CD8-positive, alpha-beta memory T cell (primary cell): Measurements from ENCODE around the gene SLMAP. TPM values are rescaled to one million over a fixed set of nuclear protein-coding genes. Genes with fewer than 3 reads are reported as not detected.

ENCODE experiments used
- CTCF ChIA-PET: fragments of 350-600 bp; sonication (Branson Sonifier 250); formaldehyde crosslinking; loops from one replicate; lab custom pipeline; 2021; ENCODE audit warnings: antibody characterized with exemption; lab: Charles Lee
- POLR2A ChIA-PET: fragments of 350-600 bp; sonication (Branson Sonifier 250); formaldehyde crosslinking; loops from one replicate; lab custom pipeline; 2021; ENCODE audit warnings: antibody characterized with exemption; lab: Charles Lee
- DNase-seq, 5 donors: peaks; one replicate each; pipeline versions ENCODE4 v3.0.0 to v3.0.0-alpha.2; 2020 to 2022; ENCODE audit warnings: mixed read lengths in 1 of 5
- H3K27ac ChIP-seq: one replicate; pipeline ENCODE4 v1.7.0; 2013; ENCODE audit warnings: low read depth, mild to moderate bottlenecking, low read length, moderate library complexity
- H3K27me3 ChIP-seq: 2 replicates; pipeline ENCODE4 v1.7.0; 2013; ENCODE audit warnings: low read length, mild to moderate bottlenecking; ENCODE audit not compliant: insufficient read depth, poor library complexity, severe bottlenecking
- H3K36me3 ChIP-seq: 2 replicates; pipeline ENCODE4 v1.7.0; 2013; ENCODE audit warnings: mild to moderate bottlenecking, low read length, moderate library complexity; ENCODE audit not compliant: insufficient read depth
- H3K4me1 ChIP-seq: 2 replicates; pipeline ENCODE4 v1.7.0; 2013; ENCODE audit warnings: mild to moderate bottlenecking, low read length, moderate library complexity; ENCODE audit not compliant: insufficient read depth
- H3K4me3 ChIP-seq: 2 replicates; pipeline ENCODE4 v1.7.0; 2013; ENCODE audit warnings: mild to moderate bottlenecking, low read length
- H3K9me3 ChIP-seq: 2 replicates; pipeline ENCODE4 v1.7.0; 2013; ENCODE audit warnings: mild to moderate bottlenecking, low read length
- H3K27ac Mint-ChIP-seq, 8 donors: one replicate each; pipeline ENCODE4 v1.8.0; 2020 to 2021; ENCODE audit warnings: mixed read lengths in 8 of 8, mild to moderate bottlenecking in 6 of 8, inconsistent platforms in 3 of 8, moderate library complexity in 3 of 8
- H3K27me3 Mint-ChIP-seq, 2 donors: one replicate each; pipeline ENCODE4 v1.8.0; 2020 to 2021; ENCODE audit warnings: mixed read lengths in 2 of 2, mild to moderate bottlenecking in 1 of 2, moderate library complexity in 1 of 2
- H3K36me3 Mint-ChIP-seq, 3 donors: one replicate each; pipeline ENCODE4 v1.8.0; 2020 to 2021; ENCODE audit warnings: mixed read lengths in 3 of 3, inconsistent platforms in 1 of 3, mild to moderate bottlenecking in 1 of 3
- H3K4me1 Mint-ChIP-seq, 3 donors: one replicate each; pipeline ENCODE4 v1.8.0; 2020 to 2021; ENCODE audit warnings: mixed read lengths in 3 of 3, inconsistent platforms in 1 of 3, mild to moderate bottlenecking in 1 of 3
- H3K4me3 Mint-ChIP-seq, 7 donors: one replicate each; pipeline ENCODE4 v1.8.0; 2020 to 2021; ENCODE audit warnings: mixed read lengths in 7 of 7, mild to moderate bottlenecking in 6 of 7, moderate library complexity in 4 of 7, inconsistent platforms in 2 of 7
- H3K9me3 Mint-ChIP-seq, 5 donors: one replicate each; pipeline ENCODE4 v1.8.0; 2020 to 2022; ENCODE audit warnings: mixed read lengths in 5 of 5, mild to moderate bottlenecking in 3 of 5, moderate library complexity in 2 of 5, inconsistent platforms in 1 of 5
- polyA plus RNA-seq: library from polyadenylated mRNA; unstranded; fragments of 300-500 nt; fragmentation: Illumina TruSeq; gene quantifications from one replicate; pipeline ENCODE4 v1.2.3, GENCODE V29; 2021
- total RNA-seq, 2 experiments: library from RNA; stranded (reverse); gene quantifications; one replicate each; pipeline ENCODE4 v1.2.3, GENCODE V29; 2021

SLMAP gene
- total and polyA plus RNA-seq, 3 experiments from 2014 or later: 26.7 to 57.8 (median 55.8) TPM

DNA sequence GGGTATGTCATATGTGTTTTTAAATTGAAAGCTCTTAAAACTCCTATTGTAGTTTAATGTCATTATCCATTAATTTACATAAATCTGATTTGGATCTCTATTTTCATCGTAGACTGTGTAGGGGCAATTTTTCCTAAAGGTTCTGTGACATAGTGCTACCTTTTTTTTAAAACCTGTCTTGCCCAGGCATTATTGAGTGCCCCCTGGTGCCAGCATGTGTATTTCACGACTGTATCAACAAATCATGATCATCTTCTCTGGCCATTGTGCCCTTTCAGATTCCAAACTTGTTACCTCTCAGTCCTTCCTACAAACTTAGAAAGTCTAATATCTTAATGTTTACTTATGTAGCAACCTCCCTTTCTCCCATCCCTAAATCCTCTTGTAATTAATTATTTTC, 154.9 kb downstream of the SLMAP start:
- H3K27me3 ChIP-seq: no peaks in the 10 kb centered on the region
- H3K9me3 Mint-ChIP-seq: no peaks in the 10 kb centered on the region
- H3K4me1 ChIP-seq: no peaks in the 10 kb centered on the region
- no peak overlapping the region for H3K27ac Mint-ChIP-seq
- POLR2A ChIA-PET: no interaction called here
- H3K27me3 Mint-ChIP-seq: no peaks in the 10 kb centered on the region
- H3K27ac ChIP-seq: no peak overlapping the region
- H3K9me3 ChIP-seq: no peaks in the 10 kb centered on the region
- H3K36me3 Mint-ChIP-seq: peaks cover 5 to 66% (median 22%) of the 10 kb centered on the region in 3 donors
- peak in 3 of 5 donors; percentile 1 to 7 (median 5) for DNase-seq
- H3K4me3 Mint-ChIP-seq: no peak overlapping the region
- H3K4me1 Mint-ChIP-seq: no peaks in the 10 kb centered on the region
- no peak overlapping the region for H3K4me3 ChIP-seq
- no peaks in the 10 kb centered on the region for H3K36me3 ChIP-seq
- CTCF ChIA-PET: interaction anchor here (1.1 to 1.6 kb wide), 2 partner anchors 21 to 515 kb away, joined by 3 read pairs; no protein-coding TSS in a partner anchor

DNA sequence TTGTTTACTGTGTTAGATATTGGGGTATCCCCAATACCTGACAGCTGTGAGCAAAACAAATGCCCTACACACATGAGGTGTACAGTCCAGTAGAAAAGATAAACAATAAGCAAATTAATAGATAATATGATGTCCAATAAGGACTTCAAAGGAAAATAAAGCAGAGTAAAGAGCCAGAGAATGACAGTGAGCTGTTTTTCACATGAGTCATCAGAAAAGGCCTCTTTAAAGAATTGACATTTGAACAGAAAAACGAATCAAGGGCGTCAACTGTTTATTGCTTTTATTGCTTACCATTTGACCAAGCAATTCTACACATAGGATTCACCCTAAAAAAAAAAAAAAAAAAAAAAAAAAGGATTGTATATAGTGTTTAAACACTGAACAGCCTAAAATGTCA, 155.5 kb downstream of the SLMAP start:
- no peaks in the 10 kb centered on the region for H3K27me3 ChIP-seq
- no peaks in the 10 kb centered on the region for H3K4me1 Mint-ChIP-seq
- no peaks in the 10 kb centered on the region for H3K4me1 ChIP-seq
- H3K9me3 Mint-ChIP-seq: no peaks in the 10 kb centered on the region
- CTCF ChIA-PET: no interaction called here
- POLR2A ChIA-PET: no interaction called here
- peaks cover 11 to 72% (median 27%) of the 10 kb centered on the region in 3 donors for H3K36me3 Mint-ChIP-seq
- H3K27ac Mint-ChIP-seq: no peak overlapping the region
- no peaks in the 10 kb centered on the region for H3K9me3 ChIP-seq
- no peak overlapping the region for H3K4me3 ChIP-seq
- H3K27ac ChIP-seq: no peak overlapping the region
- no peaks in the 10 kb centered on the region for H3K27me3 Mint-ChIP-seq
- H3K4me3 Mint-ChIP-seq: no peak overlapping the region
- H3K36me3 ChIP-seq: no peaks in the 10 kb centered on the region
- no peak for DNase-seq

DNA sequence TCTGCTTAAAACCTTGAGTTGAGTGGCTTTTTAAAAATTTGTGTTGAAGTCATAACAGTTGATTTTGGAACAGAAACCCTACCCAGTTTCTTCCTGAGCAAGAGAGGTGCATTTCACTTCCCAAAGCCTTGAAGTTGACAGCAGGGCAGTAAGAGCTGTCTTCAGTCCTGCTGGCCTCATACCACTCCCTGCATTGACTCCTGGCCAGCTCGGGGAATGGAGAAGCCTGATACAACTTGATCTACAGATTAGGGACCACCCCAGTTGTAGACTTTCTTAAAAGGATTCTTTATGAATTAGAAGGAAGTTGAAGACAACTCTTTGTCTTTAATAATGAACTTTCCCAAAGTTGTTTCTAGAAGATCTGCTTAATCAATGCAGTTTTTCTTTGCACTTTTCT, 161.5 kb downstream of the SLMAP start:
- ChIA-PET POLR2A (no interaction called here), CTCF (no interaction called here)
- H3K27me3 ChIP-seq: no peaks in the 10 kb centered on the region
- no peaks in the 10 kb centered on the region for H3K4me1 ChIP-seq
- no peak for DNase-seq
- no peak overlapping the region for H3K4me3 ChIP-seq
- H3K4me1 Mint-ChIP-seq: no peaks in the 10 kb centered on the region
- H3K36me3 ChIP-seq: peaks cover 14% of the 10 kb centered on the region
- H3K4me3 Mint-ChIP-seq: no peak overlapping the region
- H3K27ac Mint-ChIP-seq: peak overlapping the region in 1 of 8 donors; percentile 7
- H3K9me3 ChIP-seq: no peaks in the 10 kb centered on the region
- H3K27me3 Mint-ChIP-seq: no peaks in the 10 kb centered on the region
- peaks cover 15 to 80% (median 38%) of the 10 kb centered on the region in 3 donors for H3K36me3 Mint-ChIP-seq
- no peaks in the 10 kb centered on the region for H3K9me3 Mint-ChIP-seq
- no peak overlapping the region for H3K27ac ChIP-seq

DNA sequence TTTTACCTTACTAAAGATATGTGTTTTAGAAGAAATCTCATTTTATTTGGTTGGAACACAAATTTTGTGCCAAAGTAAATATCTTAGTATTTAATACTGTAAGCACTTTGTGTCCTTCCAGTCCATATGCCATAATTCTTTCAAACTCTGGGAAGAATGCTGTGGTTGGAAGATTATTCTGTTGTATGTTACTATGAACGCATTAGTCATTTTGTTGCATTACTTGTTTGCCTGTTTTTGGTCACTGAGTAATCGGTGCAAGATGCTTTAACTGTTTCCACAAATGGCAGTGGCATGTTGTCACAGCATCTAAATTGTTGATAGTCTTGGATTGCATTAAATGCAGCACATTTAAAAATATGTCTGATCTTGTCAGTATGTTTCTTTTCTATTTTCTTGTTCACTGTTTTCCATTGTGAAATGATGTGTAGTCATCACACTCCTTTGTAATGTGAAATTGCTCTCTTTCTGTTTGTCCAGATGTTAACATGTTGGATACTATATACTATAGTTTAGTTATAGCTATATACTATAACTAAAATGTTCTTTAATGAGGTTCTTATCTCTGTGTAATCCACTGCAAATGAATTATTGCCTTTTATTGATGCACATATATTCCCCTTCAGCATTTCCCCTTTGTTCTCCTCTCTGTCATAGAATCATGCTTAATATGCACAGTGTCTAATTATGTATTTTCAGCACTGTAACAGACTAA, 162.2 kb downstream of the SLMAP start:
- no peak overlapping the region for H3K4me3 ChIP-seq
- no peaks in the 10 kb centered on the region for H3K9me3 ChIP-seq
- H3K4me1 Mint-ChIP-seq: no peaks in the 10 kb centered on the region
- no peak for DNase-seq
- no peaks in the 10 kb centered on the region for H3K9me3 Mint-ChIP-seq
- H3K4me3 Mint-ChIP-seq: no peak overlapping the region
- H3K27me3 ChIP-seq: no peaks in the 10 kb centered on the region
- ChIA-PET POLR2A (no interaction called here), CTCF (no interaction called here)
- no peak overlapping the region for H3K27ac ChIP-seq
- no peak overlapping the region for H3K27ac Mint-ChIP-seq
- peaks cover 14% of the 10 kb centered on the region for H3K36me3 ChIP-seq
- no peaks in the 10 kb centered on the region for H3K4me1 ChIP-seq
- peaks cover 18 to 83% (median 40%) of the 10 kb centered on the region in 3 donors for H3K36me3 Mint-ChIP-seq
- H3K27me3 Mint-ChIP-seq: no peaks in the 10 kb centered on the region

DNA sequence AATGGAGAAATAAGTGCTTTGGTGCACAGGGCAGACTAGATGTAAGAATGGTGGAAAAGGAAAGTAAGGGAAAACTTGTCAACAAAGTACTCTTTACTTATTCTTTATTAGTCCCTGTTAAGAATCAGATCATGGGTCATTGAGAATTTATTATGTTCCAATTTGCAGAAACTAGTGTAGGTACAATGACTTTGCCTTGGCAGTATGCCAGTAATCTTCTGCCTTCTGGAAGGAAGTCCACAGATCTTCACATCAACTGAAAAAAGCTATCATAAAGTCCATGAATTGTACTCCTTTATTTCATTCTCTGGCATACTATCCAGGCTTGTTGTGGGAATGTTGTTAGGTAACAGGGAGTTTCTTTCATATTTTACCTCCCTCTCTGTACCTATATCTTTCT, 163.9 kb downstream of the SLMAP start:
- peaks cover 18 to 84% (median 45%) of the 10 kb centered on the region in 3 donors for H3K36me3 Mint-ChIP-seq
- no peak overlapping the region for H3K4me3 Mint-ChIP-seq
- no peak for DNase-seq
- no peaks in the 10 kb centered on the region for H3K27me3 Mint-ChIP-seq
- ChIA-PET POLR2A (no interaction called here), CTCF (no interaction called here)
- no peaks in the 10 kb centered on the region for H3K9me3 Mint-ChIP-seq
- Histone ChIP-seq H3K9me3 (no peaks in the 10 kb centered on the region), H3K4me1 (no peaks in the 10 kb centered on the region), H3K4me3 (no peak overlapping the region), H3K27ac (no peak overlapping the region), H3K36me3 (peaks cover 14% of the 10 kb centered on the region), H3K27me3 (no peaks in the 10 kb centered on the region)
- H3K27ac Mint-ChIP-seq: no peak overlapping the region
- H3K4me1 Mint-ChIP-seq: no peaks in the 10 kb centered on the region

DNA sequence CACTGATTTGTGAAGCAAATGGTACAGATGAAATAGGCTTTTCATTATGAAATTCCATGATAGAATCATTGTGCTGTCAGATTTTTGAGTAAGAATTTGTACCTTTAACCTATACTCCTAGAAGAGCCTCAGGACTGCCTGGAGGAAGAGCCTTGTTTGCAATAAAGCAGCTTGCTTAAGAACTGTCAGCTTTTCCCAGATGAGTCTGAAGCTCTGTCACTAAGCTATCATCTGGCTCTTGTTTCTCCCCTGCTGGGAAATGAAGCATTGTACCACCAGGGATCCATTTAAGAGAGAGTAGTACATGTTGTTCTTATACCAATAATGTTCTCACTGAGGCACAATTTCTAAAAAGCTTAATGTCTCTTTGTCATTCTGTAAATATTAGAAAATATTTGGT, 167.0 kb downstream of the SLMAP start:
- H3K4me1 Mint-ChIP-seq: no peaks in the 10 kb centered on the region
- ChIA-PET POLR2A (no interaction called here), CTCF (no interaction called here)
- H3K9me3 Mint-ChIP-seq: no peaks in the 10 kb centered on the region
- no peak overlapping the region for H3K4me3 ChIP-seq
- H3K9me3 ChIP-seq: no peaks in the 10 kb centered on the region
- H3K27ac ChIP-seq: no peak overlapping the region
- peak overlapping the region in 1 of 8 donors; percentile 43 for H3K27ac Mint-ChIP-seq
- no peaks in the 10 kb centered on the region for H3K27me3 Mint-ChIP-seq
- no peak for DNase-seq
- peaks cover 1% of the 10 kb centered on the region for H3K36me3 ChIP-seq
- H3K4me1 ChIP-seq: no peaks in the 10 kb centered on the region
- H3K36me3 Mint-ChIP-seq: peaks cover 9 to 78% (median 35%) of the 10 kb centered on the region in 3 donors
- H3K4me3 Mint-ChIP-seq: no peak overlapping the region
- H3K27me3 ChIP-seq: no peaks in the 10 kb centered on the region

DNA sequence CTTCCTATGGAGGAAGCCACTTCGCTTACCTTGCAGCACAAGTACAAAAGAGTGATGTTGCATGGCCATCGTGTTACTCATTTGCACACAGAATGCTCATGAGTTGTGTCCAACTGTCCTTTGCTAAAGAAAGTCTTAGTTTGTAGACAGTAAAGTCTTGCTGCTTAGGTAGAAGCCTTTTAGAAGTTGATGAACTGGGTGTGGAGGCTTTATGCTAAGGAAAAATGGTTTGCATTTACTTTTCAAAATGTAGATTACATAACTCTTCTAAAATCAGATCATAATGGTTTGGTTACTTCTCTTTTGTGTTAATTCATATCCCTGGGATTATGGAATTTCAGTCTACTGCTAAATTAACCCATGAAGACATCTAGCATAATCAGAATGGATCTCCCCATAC, 167.6 kb downstream of the SLMAP start:
- no peaks in the 10 kb centered on the region for H3K9me3 Mint-ChIP-seq
- Histone ChIP-seq H3K4me1 (no peaks in the 10 kb centered on the region), H3K4me3 (no peak overlapping the region), H3K9me3 (no peaks in the 10 kb centered on the region), H3K36me3 (no peaks in the 10 kb centered on the region), H3K27me3 (no peaks in the 10 kb centered on the region), H3K27ac (no peak overlapping the region)
- DNase-seq: no peak
- no peak overlapping the region for H3K4me3 Mint-ChIP-seq
- POLR2A ChIA-PET: no interaction called here
- H3K36me3 Mint-ChIP-seq: peaks cover 9 to 77% (median 35%) of the 10 kb centered on the region in 3 donors
- H3K27me3 Mint-ChIP-seq: no peaks in the 10 kb centered on the region
- H3K27ac Mint-ChIP-seq: peak overlapping the region in 1 of 8 donors; percentile 10
- H3K4me1 Mint-ChIP-seq: no peaks in the 10 kb centered on the region
- CTCF ChIA-PET: no interaction called here

DNA sequence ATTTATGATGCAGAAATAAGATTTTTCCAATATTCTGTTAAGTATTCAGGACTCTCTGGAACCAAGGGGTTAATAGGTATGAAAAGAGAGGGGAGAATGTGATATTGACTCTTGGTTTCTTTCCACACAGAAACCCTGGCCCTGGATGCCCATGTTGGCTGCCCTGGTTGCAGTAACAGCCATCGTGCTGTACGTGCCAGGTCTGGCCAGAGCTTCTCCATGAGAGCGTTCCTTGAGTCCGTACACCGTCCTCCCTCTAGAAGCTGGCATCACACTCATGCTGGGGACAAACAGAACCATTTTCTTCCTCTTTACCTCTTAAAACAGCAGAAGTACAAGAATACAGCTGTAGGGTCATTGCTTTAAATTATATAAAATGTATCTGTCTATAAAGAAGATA, 171.1 kb downstream of the SLMAP start:
- POLR2A ChIA-PET: no interaction called here
- no peaks in the 10 kb centered on the region for H3K4me1 ChIP-seq
- no peaks in the 10 kb centered on the region for H3K27me3 ChIP-seq
- no peaks in the 10 kb centered on the region for H3K36me3 ChIP-seq
- H3K27ac Mint-ChIP-seq: no peak overlapping the region
- H3K4me1 Mint-ChIP-seq: no peaks in the 10 kb centered on the region
- no peaks in the 10 kb centered on the region for H3K27me3 Mint-ChIP-seq
- H3K9me3 ChIP-seq: no peaks in the 10 kb centered on the region
- no peak overlapping the region for H3K4me3 ChIP-seq
- H3K27ac ChIP-seq: no peak overlapping the region
- peaks cover 12 to 75% (median 30%) of the 10 kb centered on the region in 3 donors for H3K36me3 Mint-ChIP-seq
- no peaks in the 10 kb centered on the region for H3K9me3 Mint-ChIP-seq
- CTCF ChIA-PET: no interaction called here
- DNase-seq: no peak
- no peak overlapping the region for H3K4me3 Mint-ChIP-seq
